Activated naive CD8-positive, alpha-beta T cell treated with anti-CD3 and anti-CD28 coated beads for 36 hours (primary cell): Measurements from ENCODE around the gene LUZP4. TPM values are rescaled to one million over a fixed set of nuclear protein-coding genes. Genes with fewer than 3 reads are reported as not detected.

ENCODE experiments used
- DNase-seq: peaks from one replicate; pipeline ENCODE4 v3.0.0; 2021
- H3K27ac Mint-ChIP-seq: one replicate; pipeline ENCODE4 v1.8.0; 2022; ENCODE audit warnings: mild to moderate bottlenecking, moderate library complexity, mixed read lengths
- H3K27me3 Mint-ChIP-seq: one replicate; pipeline ENCODE4 v1.8.0; 2022; ENCODE audit warnings: mild to moderate bottlenecking, mixed read lengths
- H3K36me3 Mint-ChIP-seq: one replicate; pipeline ENCODE4 v1.8.0; 2021; ENCODE audit warnings: mild to moderate bottlenecking, mixed read lengths
- H3K4me1 Mint-ChIP-seq: one replicate; pipeline ENCODE4 v1.8.0; 2021; ENCODE audit warnings: mixed read lengths
- H3K4me3 Mint-ChIP-seq: one replicate; pipeline ENCODE4 v1.8.0; 2022; ENCODE audit warnings: mild to moderate bottlenecking, moderate library complexity, mixed read lengths
- H3K9me3 Mint-ChIP-seq: one replicate; pipeline ENCODE4 v1.8.0; 2022; ENCODE audit warnings: mixed read lengths
- total RNA-seq, 2 experiments: library from RNA; stranded (reverse); gene quantifications; one replicate each; pipeline ENCODE4 v1.2.3, GENCODE V29; 2021

LUZP4 gene, protein sequence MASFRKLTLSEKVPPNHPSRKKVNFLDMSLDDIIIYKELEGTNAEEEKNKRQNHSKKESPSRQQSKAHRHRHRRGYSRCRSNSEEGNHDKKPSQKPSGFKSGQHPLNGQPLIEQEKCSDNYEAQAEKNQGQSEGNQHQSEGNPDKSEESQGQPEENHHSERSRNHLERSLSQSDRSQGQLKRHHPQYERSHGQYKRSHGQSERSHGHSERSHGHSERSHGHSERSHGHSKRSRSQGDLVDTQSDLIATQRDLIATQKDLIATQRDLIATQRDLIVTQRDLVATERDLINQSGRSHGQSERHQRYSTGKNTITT
- not detected for total RNA-seq

DNA sequence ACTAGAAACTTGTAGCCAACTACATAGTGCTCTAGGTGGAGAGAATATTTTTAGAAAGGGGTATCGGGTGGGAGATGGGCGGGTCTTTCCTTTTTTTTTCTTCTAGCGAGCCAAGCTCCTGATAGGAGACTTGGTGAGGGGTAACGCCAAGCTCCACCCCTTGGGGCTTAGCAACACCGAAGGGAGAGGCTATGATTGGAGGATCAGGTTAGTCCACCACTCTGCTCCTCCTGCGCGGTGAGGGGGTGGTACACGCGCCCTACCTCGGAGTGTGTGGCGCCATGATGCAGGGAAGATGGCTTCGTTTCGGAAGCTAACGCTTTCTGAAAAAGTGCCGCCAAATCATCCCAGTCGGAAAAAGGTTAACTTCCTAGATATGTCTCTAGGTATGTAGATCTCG lies at the start of gene LUZP4:
Gene LUZP4, plus strand, starts transcription at position 251 of the 400 bp plus-strand sequence. Its CDS starts 45 bp downstream, at position 296.
- no peaks in the 10 kb centered on the region for H3K36me3 Mint-ChIP-seq
- no peaks in the 10 kb centered on the region for H3K4me1 Mint-ChIP-seq
- no peaks in the 10 kb centered on the region for H3K9me3 Mint-ChIP-seq
- H3K27me3 Mint-ChIP-seq = no peaks in the 10 kb centered on the region
- no peak within 1 kb of the TSS for H3K27ac Mint-ChIP-seq
- no peak for DNase-seq
- H3K4me3 Mint-ChIP-seq = no peak within 1 kb of the TSS

DNA sequence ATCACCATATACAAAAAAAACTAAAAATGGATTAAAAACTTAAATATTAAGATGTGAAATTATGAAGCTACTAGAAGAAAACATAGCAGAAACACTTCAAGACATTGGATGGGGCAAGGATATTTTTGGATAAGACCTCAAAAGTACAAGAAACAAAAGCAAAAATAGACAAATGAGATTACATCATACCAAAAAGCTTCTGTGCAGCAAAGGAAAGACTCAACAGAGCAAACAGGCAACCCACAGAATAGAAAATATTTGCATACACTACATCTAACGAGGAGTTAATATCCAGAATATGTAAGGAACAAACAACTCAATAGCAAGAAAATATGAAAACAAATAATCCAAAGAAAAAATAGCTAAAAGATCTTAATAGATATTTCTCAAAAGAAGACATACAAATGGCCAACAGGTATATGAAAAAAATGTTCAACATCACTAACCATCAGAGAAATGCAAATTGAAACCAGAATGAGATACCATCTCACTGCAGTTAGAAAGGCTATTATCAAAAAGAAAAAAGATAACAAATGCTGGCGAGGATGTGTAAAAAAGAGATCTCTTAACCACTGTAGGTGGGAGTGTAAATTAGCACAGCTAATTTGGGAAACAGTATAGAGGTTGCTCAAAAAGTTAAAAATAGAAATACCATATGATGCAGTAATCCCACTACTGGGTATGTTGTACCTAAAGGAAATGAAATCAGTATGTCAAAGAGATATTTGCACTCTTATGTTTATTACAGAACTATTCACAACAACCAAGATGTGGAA lies 37.9 kb upstream of the LUZP4 start:
- Mint-ChIP-seq H3K27ac (no peak overlapping the region), H3K9me3 (no peaks in the 10 kb centered on the region), H3K4me3 (no peak overlapping the region), H3K4me1 (no peaks in the 10 kb centered on the region), H3K36me3 (no peaks in the 10 kb centered on the region), H3K27me3 (no peaks in the 10 kb centered on the region)
- no peak for DNase-seq

DNA sequence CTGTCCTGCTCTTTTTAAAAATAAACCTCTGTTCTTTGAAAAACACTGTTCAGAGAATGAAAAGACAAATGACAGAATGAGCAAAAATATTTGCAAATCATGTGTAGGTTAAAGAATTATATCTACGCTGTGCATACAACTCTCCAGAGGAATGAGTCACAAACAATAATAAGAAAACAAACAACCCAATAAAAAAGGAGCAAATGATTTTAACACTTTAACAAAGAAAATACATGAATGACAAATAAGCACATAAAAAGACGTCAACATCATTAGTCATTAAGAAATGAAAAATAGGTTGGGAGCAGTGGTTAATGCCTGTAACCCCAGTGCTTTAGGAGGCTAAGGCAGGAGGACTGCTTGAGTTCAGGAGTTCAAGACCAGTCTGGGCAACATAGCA lies 34.5 kb upstream of the LUZP4 start:
- Mint-ChIP-seq H3K9me3 (no peaks in the 10 kb centered on the region), H3K4me3 (no peak overlapping the region), H3K4me1 (no peaks in the 10 kb centered on the region), H3K27me3 (no peaks in the 10 kb centered on the region), H3K27ac (no peak overlapping the region), H3K36me3 (no peaks in the 10 kb centered on the region)
- DNase-seq = no peak

DNA sequence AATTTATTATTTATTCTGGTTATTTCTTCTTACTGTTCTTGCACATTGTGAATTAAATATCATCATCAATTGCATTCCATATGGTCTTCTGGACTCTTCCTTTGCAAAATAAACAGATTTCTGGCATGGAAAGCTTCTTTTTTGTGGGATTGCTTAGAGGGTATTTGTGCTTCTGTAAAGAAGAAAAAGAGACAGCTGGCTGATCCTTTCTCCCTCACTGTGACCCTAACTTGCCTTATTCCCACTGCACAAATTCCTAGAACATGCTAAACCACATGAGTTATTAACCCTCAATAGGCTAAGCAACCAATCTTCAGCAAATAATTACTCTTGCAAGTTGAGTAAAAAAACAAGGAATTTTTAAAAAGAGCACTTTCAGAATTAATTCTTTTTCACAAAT lies 31.8 kb upstream of the LUZP4 start:
- Mint-ChIP-seq H3K36me3 (no peaks in the 10 kb centered on the region), H3K4me1 (no peaks in the 10 kb centered on the region), H3K27me3 (no peaks in the 10 kb centered on the region), H3K27ac (no peak overlapping the region), H3K4me3 (no peak overlapping the region), H3K9me3 (no peaks in the 10 kb centered on the region)
- no peak for DNase-seq

DNA sequence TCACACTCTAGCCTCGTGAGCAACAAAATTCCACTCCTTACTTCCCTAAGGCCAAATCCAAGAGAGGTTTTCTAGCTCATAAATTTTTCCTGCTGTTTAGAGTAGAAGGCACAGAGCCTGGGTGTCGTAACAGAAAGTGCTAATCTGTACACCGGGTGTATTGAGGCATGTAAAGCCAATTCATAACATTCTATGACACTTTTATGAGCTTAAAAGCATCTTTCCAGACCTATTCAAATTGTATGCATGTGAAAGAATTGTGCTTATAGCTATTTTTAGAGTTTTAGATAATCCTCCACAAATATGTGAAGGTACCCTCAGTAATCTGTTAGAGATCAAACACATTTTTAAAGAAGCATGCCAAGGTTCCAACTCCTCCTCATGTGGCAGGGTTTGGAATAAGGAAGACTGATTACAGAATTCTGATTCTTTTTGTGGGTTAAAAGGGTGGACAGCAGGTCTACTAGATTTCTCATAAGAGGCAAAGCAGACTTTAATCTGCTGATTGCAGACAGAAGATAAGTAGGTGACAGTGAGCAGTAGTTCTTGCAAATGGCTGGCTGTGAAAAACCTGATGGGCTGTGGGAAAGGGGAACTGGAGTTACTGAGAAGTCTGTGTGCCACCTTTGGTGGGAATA lies 30.2 kb upstream of the LUZP4 start:
- no peak for DNase-seq
- Mint-ChIP-seq H3K36me3 (no peaks in the 10 kb centered on the region), H3K4me1 (no peaks in the 10 kb centered on the region), H3K27ac (no peak overlapping the region), H3K9me3 (no peaks in the 10 kb centered on the region), H3K27me3 (no peaks in the 10 kb centered on the region), H3K4me3 (no peak overlapping the region)

DNA sequence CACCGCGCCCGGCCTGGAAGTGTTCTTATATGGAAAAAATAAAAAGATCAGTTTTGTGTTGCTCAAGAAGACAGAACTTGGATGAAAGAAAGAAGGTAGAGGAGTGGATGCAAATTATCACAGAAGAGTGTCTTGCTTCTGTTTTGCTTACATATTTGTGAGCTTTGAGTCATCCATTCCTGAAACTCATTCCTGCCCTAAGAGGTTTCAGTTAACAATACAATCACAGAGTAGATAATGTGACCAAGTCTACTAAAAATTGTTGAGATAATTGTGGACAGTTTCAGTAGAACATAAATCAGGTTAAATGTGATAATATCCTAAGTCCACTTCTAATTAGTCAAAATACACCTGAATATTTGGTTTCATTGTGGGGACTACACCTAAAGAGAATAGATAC lies 29.2 kb upstream of the LUZP4 start:
- H3K4me1 Mint-ChIP-seq = no peaks in the 10 kb centered on the region
- no peak for DNase-seq
- no peak overlapping the region for H3K27ac Mint-ChIP-seq
- no peak overlapping the region for H3K4me3 Mint-ChIP-seq
- H3K27me3 Mint-ChIP-seq = no peaks in the 10 kb centered on the region
- no peaks in the 10 kb centered on the region for H3K9me3 Mint-ChIP-seq
- H3K36me3 Mint-ChIP-seq = no peaks in the 10 kb centered on the region

DNA sequence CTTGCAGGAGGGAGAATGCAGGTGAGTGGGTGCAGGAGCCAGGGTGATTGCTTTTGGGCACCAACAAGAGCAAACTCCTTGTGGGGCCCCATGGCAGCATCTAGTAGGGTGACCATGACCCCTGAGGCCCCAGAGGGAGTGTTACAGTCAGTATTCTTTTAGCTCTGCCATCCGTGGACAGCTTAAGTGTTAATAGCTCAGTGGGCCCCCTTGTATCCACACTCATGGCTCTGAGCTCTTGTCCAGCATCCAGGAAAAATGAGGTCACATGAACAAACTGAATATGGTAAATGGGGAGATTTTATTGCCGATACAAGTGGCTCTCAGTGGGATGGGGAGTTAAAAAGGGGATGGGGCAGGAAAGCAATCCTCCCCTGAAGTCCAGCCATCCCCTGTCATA lies 28.4 kb upstream of the LUZP4 start:
- H3K4me1 Mint-ChIP-seq = no peaks in the 10 kb centered on the region
- no peaks in the 10 kb centered on the region for H3K36me3 Mint-ChIP-seq
- no peak overlapping the region for H3K27ac Mint-ChIP-seq
- H3K4me3 Mint-ChIP-seq = no peak overlapping the region
- H3K9me3 Mint-ChIP-seq = no peaks in the 10 kb centered on the region
- no peak for DNase-seq
- H3K27me3 Mint-ChIP-seq = no peaks in the 10 kb centered on the region

DNA sequence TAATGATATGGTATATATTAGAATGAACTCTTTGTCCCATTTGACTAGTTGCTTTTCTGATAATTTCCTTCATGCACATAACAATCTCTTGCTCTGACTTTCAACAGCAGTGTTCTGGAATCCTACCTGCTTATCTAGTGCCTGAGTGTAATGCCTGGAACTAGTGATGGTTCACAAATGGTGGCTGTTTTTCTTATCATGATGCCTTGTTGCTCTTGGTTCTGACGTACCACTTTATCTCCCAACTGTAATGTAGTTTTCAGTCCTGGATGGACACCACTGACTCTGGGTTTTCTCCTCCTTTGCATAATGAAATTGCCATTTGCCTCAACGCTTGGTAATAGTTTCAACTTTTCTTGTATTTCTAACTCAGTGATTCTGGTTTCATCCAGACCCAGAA lies 25.5 kb upstream of the LUZP4 start:
- Mint-ChIP-seq H3K4me1 (no peaks in the 10 kb centered on the region), H3K4me3 (no peak overlapping the region), H3K27ac (no peak overlapping the region), H3K36me3 (no peaks in the 10 kb centered on the region), H3K27me3 (no peaks in the 10 kb centered on the region), H3K9me3 (no peaks in the 10 kb centered on the region)
- no peak for DNase-seq

DNA sequence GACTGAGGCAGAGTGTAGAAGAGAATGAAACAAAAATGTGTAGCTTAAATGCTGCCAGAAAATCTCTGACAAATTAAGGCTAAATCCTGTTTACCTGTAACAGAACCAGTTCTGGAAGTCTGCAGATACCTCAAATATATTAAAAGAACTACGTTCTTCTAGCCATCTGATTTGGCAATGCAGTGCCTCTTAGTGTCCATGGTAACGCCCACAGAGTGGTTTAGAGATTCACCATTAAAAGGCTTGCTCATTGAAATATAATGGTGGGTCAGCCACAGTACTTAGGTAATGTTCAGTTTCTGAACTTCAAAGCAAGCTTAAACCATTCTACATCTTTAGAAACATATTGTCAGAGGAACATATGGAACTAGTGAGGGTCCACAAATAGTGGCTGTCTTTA lies 23.2 kb upstream of the LUZP4 start:
- no peaks in the 10 kb centered on the region for H3K9me3 Mint-ChIP-seq

DNA sequence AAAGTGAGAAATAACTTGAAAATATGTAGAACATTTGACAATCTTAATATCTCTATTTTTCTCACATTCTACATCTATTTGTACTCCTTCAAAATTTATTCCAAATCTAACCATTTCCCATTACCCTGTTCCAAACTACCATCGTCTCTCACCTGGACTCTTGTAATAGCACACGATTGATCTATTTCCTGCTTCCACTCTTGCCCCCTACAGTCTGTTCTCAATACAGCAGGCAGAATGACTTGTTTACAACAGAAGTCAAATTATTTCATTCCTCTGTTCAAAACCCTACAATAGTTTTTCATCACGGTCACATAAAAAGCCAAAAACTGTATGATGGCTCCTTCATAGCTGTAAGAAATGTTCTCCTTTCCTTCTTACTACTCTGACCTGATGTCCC lies 21.1 kb upstream of the LUZP4 start:
- Mint-ChIP-seq H3K9me3 (no peaks in the 10 kb centered on the region), H3K27ac (no peak overlapping the region), H3K36me3 (no peaks in the 10 kb centered on the region), H3K4me3 (no peak overlapping the region), H3K4me1 (no peaks in the 10 kb centered on the region), H3K27me3 (no peaks in the 10 kb centered on the region)
- no peak for DNase-seq

More for the DNA sequence above, 23.2 kb upstream of the LUZP4 start:
- Mint-ChIP-seq H3K36me3 (no peaks in the 10 kb centered on the region), H3K4me3 (no peak overlapping the region), H3K27me3 (no peaks in the 10 kb centered on the region), H3K27ac (no peak overlapping the region), H3K4me1 (no peaks in the 10 kb centered on the region)
- DNase-seq = no peak

DNA sequence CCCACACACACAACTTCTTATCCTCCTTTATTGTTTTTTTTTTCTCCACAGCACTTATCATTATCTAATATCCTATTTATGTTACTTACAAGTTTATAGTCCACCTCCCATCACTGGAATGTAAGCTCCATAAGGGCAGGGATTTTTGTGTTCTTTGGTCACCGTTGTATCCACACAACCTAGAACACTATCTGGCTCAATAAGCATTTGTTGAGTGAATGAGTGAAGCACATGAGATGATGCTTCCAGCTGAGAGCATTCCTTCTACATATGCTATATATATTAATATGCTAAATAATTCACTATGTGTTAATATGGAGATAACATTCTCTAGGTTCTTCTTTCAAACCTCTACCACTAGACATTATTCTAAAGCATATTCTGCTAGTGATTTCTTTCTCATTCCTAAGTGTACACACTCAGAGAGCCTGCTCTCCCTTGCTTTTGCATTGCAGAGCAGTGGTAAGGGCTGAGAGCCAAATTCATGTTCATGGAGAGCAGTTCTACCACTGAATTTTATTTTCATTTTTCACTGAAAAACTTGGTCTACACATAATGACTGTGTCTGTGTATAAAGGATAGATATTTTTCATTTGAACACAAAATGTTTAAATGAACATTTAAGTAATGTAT lies 20.3 kb upstream of the LUZP4 start:
- Mint-ChIP-seq H3K27me3 (no peaks in the 10 kb centered on the region), H3K4me3 (no peak overlapping the region), H3K4me1 (no peaks in the 10 kb centered on the region), H3K27ac (no peak overlapping the region), H3K9me3 (no peaks in the 10 kb centered on the region), H3K36me3 (no peaks in the 10 kb centered on the region)
- no peak for DNase-seq

DNA sequence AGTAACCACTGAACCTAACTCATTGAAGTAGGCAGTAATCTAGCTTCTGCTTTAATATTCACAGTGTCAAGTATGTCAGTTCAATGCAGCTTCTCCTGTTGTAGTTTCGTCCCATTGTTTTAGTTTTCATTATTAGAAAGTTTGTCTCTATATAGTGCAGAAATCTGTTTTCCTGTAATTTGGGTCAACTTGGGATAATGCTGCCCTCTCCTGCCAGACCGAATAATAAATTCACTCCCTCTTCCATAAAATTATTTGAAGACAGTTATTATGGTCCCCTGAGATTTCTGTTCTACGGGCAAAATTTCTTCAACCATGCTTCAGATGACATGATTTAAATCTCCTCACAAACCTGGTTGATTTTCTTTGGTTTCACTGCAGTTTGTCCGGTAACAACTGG lies 4.6 kb upstream of the LUZP4 start:
- H3K9me3 Mint-ChIP-seq = no peaks in the 10 kb centered on the region
- H3K27me3 Mint-ChIP-seq = no peaks in the 10 kb centered on the region
- no peaks in the 10 kb centered on the region for H3K4me1 Mint-ChIP-seq
- no peak overlapping the region for H3K27ac Mint-ChIP-seq
- H3K36me3 Mint-ChIP-seq = no peaks in the 10 kb centered on the region
- no peak for DNase-seq
- H3K4me3 Mint-ChIP-seq = no peak overlapping the region

DNA sequence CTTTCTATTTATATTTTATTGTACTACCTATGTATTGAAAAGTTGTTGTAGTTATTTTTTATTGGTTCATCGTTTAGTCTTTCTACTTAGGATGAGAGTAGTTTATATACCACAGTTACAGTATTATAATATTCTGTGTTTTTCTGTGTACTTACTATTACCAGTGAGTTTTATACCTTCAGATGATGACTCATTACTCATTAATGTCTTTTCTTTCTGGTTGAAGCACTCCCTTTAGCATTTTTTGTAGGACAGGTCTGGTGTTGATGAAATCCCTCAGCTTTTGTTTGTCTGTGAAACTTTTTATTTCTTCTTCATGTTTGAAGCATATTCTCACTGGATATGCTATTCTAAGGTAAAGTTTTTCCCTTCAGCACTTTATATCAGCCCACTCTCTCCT lies 7.7 kb downstream of the LUZP4 start:
- no peak overlapping the region for H3K4me3 Mint-ChIP-seq
- H3K27me3 Mint-ChIP-seq = peaks cover 4% of the 10 kb centered on the region
- H3K36me3 Mint-ChIP-seq = no peaks in the 10 kb centered on the region
- no peaks in the 10 kb centered on the region for H3K9me3 Mint-ChIP-seq
- no peaks in the 10 kb centered on the region for H3K4me1 Mint-ChIP-seq
- no peak for DNase-seq
- no peak overlapping the region for H3K27ac Mint-ChIP-seq

DNA sequence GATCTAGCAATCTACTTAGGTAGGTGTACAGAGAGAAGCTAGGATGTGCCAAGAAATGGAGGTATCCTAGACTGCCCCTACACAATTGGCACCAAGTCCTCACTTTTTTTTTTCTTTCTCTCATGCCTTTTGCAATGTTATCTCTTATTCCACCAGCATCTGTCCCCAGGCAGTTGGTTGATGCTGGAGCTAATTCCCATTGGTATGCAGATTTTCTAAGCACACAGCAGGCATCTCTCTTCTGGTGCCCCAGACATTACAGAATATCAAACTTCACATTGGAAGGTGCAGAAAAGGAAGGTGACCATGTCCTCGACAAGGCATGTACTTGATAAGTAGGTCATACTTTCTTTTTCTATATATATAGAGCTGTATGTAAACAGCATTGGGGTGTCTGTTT lies 21.6 kb downstream of the LUZP4 start:
- DNase-seq = no peak
- no peaks in the 10 kb centered on the region for H3K9me3 Mint-ChIP-seq
- H3K27ac Mint-ChIP-seq = no peak overlapping the region
- no peak overlapping the region for H3K4me3 Mint-ChIP-seq
- no peaks in the 10 kb centered on the region for H3K36me3 Mint-ChIP-seq
- no peaks in the 10 kb centered on the region for H3K27me3 Mint-ChIP-seq
- H3K4me1 Mint-ChIP-seq = no peaks in the 10 kb centered on the region

DNA sequence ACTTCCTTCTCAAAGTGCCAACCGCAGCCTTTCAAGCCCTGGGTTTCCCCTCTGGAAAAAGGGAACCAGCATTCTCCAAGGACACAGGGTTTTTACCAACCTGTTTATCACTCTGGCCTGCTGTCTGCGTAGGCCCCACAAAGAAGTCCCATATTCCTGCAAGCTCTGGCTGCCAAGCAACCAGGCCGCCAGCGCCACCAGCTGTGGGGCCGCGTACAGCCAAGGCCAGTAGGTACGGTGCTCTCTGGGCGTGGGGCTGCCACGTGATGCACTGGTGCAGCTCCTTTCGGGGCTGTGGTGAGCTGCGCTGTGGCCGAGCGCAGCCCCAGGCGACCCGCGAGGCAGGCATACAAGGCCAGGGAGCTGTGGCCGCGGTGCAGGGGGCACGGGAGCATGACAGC lies 22.1 kb downstream of the LUZP4 start:
- no peak for DNase-seq
- H3K4me1 Mint-ChIP-seq = no peaks in the 10 kb centered on the region
- no peaks in the 10 kb centered on the region for H3K36me3 Mint-ChIP-seq
- no peaks in the 10 kb centered on the region for H3K9me3 Mint-ChIP-seq
- no peak overlapping the region for H3K27ac Mint-ChIP-seq
- no peak overlapping the region for H3K4me3 Mint-ChIP-seq
- no peaks in the 10 kb centered on the region for H3K27me3 Mint-ChIP-seq
